Breast epithelium (tissue), 4 donors: ENCODE measurements around the gene ALPK3. TPM values are rescaled to one million over a fixed set of nuclear protein-coding genes. Genes with fewer than 3 reads are reported as not detected.

ENCODE experiments used
- DNase-seq, 2 donors: peaks; one replicate each; pipeline ENCODE4 v3.0.0-alpha.2; 2019; ENCODE audit warnings: low spot score in 2 of 2
- H3K27ac ChIP-seq, 2 donors: fragments of 200-600 bp; sonication (generic) in 1 of 2; one replicate each; pipeline ENCODE4 v1.5.1; 2016 to 2019; ENCODE audit warnings: mild to moderate bottlenecking in 1 of 2
- H3K27me3 ChIP-seq, 2 donors: fragments of 200-600 bp; sonication (generic) in 1 of 2; one replicate each; pipeline versions ENCODE4 v1.5.1 to v1.6.0; 2017 to 2019; ENCODE audit warnings: control low read depth in 1 of 2, mild to moderate bottlenecking in 1 of 2
- H3K36me3 ChIP-seq: fragments of 200-600 bp; one replicate; pipeline ENCODE4 v1.5.1; 2019
- H3K4me1 ChIP-seq, 2 donors: fragments of 200-600 bp; sonication (generic); one replicate each; pipeline ENCODE4 v1.5.1; 2016 to 2019; ENCODE audit warnings: control low read depth in 1 of 2
- H3K4me3 ChIP-seq, 3 donors: fragments of 200-600 bp; sonication (generic); 1 replicate in 2 of 3; 2 replicates in 1 of 3; pipeline ENCODE4 v1.5.1; 2016 to 2019; ENCODE audit warnings: mild to moderate bottlenecking in 3 of 3, moderate library complexity in 2 of 3
- H3K9me3 ChIP-seq, 2 donors: fragments of 200-600 bp; sonication (generic) in 1 of 2; one replicate each; pipeline ENCODE4 v1.5.1; 2016 to 2019; ENCODE audit warnings: control low read depth in 1 of 2
- CTCF ChIP-seq, 3 donors: fragments of 450-650 bp; IDR thresholded peaks; one replicate each; pipeline ENCODE4 v1.5.1; 2016 to 2017; ENCODE audit warnings: antibody characterized with exemption in 3 of 3, mild to moderate bottlenecking in 3 of 3, moderate library complexity in 3 of 3
- POLR2A ChIP-seq: fragments of 450-650 bp; IDR thresholded peaks from one replicate; pipeline ENCODE4 v1.6.1; 2016; ENCODE audit warnings: antibody characterized with exemption, mild to moderate bottlenecking, moderate library complexity
- POLR2AphosphoS5 ChIP-seq, 3 donors: sonication (generic); formaldehyde crosslinking; IDR thresholded peaks; one replicate each; pipeline ENCODE4 v1.6.1; 2017; ENCODE audit warnings: antibody characterized with exemption in 3 of 3
- intact Hi-C: fragments of 100-400 bp; cut with DNase I; formaldehyde crosslinking; loops from one replicate; pipeline ENCODE4 v1.15.1; 2023; ENCODE audit warnings: low total_unique reads
- total RNA-seq, 3 donors: library from RNA; depleted of rRNA; stranded (reverse); fragments of >200 nt; gene quantifications; one replicate each; pipeline ENCODE4 v1.1.0, GENCODE V29; 2016

ALPK3 gene
- total RNA-seq, 3 donors from 2014 or later = 1.6 to 3.4 (median 2.6) TPM

- intact Hi-C loops = no loop called here
These were observed 35.1 kb downstream of the ALPK3 start for GRCh38 chr15:84852212-84852611.

GRCh38 chr15:84855136-84855535, 38.0 kb downstream of the ALPK3 start:
- intact Hi-C loops = no loop called here
- peak overlapping the region in 1 of 2 donors; percentile 30 for H3K27ac ChIP-seq
- H3K9me3 ChIP-seq = no peaks in the 10 kb centered on the region
- peaks cover 0 to 13% of the 10 kb centered on the region in 2 donors for H3K4me1 ChIP-seq
- H3K27me3 ChIP-seq = no peaks in the 10 kb centered on the region
- DNase-seq = no peak
- TF ChIP-seq POLR2AphosphoS5 (IDR thresholded peaks at IDR 0.05) (no peak), CTCF (IDR thresholded peaks at IDR 0.05) (no peak), POLR2A (no peak)
- H3K4me3 ChIP-seq = no peak overlapping the region
- no peaks in the 10 kb centered on the region for H3K36me3 ChIP-seq

More at GRCh38 chr15:84852212-84852611, 35.1 kb downstream of the ALPK3 start:
- TF ChIP-seq POLR2AphosphoS5 (IDR thresholded peaks at IDR 0.05) = no peak
- TF ChIP-seq POLR2A = no peak
- no peak for TF ChIP-seq CTCF (IDR thresholded peaks at IDR 0.05)
- H3K27ac ChIP-seq = no peak overlapping the region
- no peak overlapping the region for H3K4me3 ChIP-seq
- no peaks in the 10 kb centered on the region for H3K27me3 ChIP-seq
- no peaks in the 10 kb centered on the region for H3K36me3 ChIP-seq
- H3K4me1 ChIP-seq = no peaks in the 10 kb centered on the region
- no peak for DNase-seq
- no peaks in the 10 kb centered on the region for H3K9me3 ChIP-seq

GRCh38 chr15:84855765-84856164, 38.6 kb downstream of the ALPK3 start:
- Histone ChIP-seq H3K27me3 (no peaks in the 10 kb centered on the region), H3K36me3 (no peaks in the 10 kb centered on the region), H3K4me1 (peaks cover 0 to 13% of the 10 kb centered on the region in 2 donors), H3K27ac (peak overlapping the region in 1 of 2 donors; percentile 30), H3K4me3 (no peak overlapping the region), H3K9me3 (no peaks in the 10 kb centered on the region)
- intact Hi-C loops = no loop called here
- DNase-seq = no peak
- no peak for TF ChIP-seq POLR2AphosphoS5 (IDR thresholded peaks at IDR 0.05)
- no peak for TF ChIP-seq CTCF (IDR thresholded peaks at IDR 0.05)
- TF ChIP-seq POLR2A = no peak

GRCh38 chr15:84856731-84857417, 39.7 kb downstream of the ALPK3 start:
- intact Hi-C loops = no loop called here
- TF ChIP-seq POLR2A (no peak), CTCF (IDR thresholded peaks at IDR 0.05) (no peak), POLR2AphosphoS5 (IDR thresholded peaks at IDR 0.05) (no peak)
- H3K27ac ChIP-seq = no peak overlapping the region
- H3K4me1 ChIP-seq = peaks cover 0 to 13% of the 10 kb centered on the region in 2 donors
- no peak overlapping the region for H3K4me3 ChIP-seq
- H3K36me3 ChIP-seq = no peaks in the 10 kb centered on the region
- no peaks in the 10 kb centered on the region for H3K27me3 ChIP-seq
- DNase-seq = no peak
- no peaks in the 10 kb centered on the region for H3K9me3 ChIP-seq

GRCh38 chr15:84857418-84858004, 40.4 kb downstream of the ALPK3 start:
- DNase-seq = no peak
- intact Hi-C loops = no loop called here
- TF ChIP-seq CTCF (IDR thresholded peaks at IDR 0.05) (no peak), POLR2AphosphoS5 (IDR thresholded peaks at IDR 0.05) (no peak), POLR2A (no peak)

More at GRCh38 chr15:84857418-84858004, 40.4 kb downstream of the ALPK3 start:
- no peaks in the 10 kb centered on the region for H3K36me3 ChIP-seq
- peaks cover 0 to 13% of the 10 kb centered on the region in 2 donors for H3K4me1 ChIP-seq
- no peak overlapping the region for H3K4me3 ChIP-seq
- no peaks in the 10 kb centered on the region for H3K27me3 ChIP-seq
- H3K27ac ChIP-seq = peak overlapping the region in 1 of 2 donors; percentile 86
- no peaks in the 10 kb centered on the region for H3K9me3 ChIP-seq
